GM12878 (cell line): ENCODE data around the gene TRMT1. TPM values are rescaled to one million over a fixed set of nuclear protein-coding genes. Genes with fewer than 3 reads are reported as not detected.

ENCODE experiments used
- ATF2 ChIP-seq: IDR thresholded peaks from 2 replicates; pipeline ENCODE4 v1.6.1; 2012; ENCODE audit warnings: low read length, inconsistent platforms
- ATF7 ChIP-seq: fragments of 450-650 bp; IDR thresholded peaks from 2 replicates; pipeline ENCODE4 v1.6.1; 2016; ENCODE audit warnings: low read depth, mild to moderate bottlenecking
- CBFB ChIP-seq: IDR thresholded peaks from 2 replicates; pipeline ENCODE4 v1.6.1; 2016; ENCODE audit warnings: antibody characterized with exemption, low read depth
- EGR1 ChIP-seq, 2 experiments: IDR thresholded peaks; 1 replicate in 1 of 2; 2 replicates in 1 of 2; pipeline ENCODE4 v1.6.1; 2011 to 2012; ENCODE audit warnings: low read depth in 2 of 2, low read length in 2 of 2, borderline replicate concordance in 1 of 2, mild to moderate bottlenecking in 1 of 2, moderate library complexity in 1 of 2
- ESRRA ChIP-seq: IDR thresholded peaks from 2 replicates; pipeline ENCODE4 v1.6.1; 2012; ENCODE audit warnings: mild to moderate bottlenecking, low read length, improper control_type of control experiment
- HDAC2 ChIP-seq: fragments of 200-600 bp; sonication (generic); IDR thresholded peaks from 2 replicates; pipeline ENCODE4 v1.6.1; 2017
- HDGF ChIP-seq: fragments of 450-650 bp; IDR thresholded peaks from 2 replicates; pipeline ENCODE4 v1.6.1; 2016; ENCODE audit warnings: antibody characterized with exemption
- IRF3 ChIP-seq: fragments of 450-650 bp; IDR thresholded peaks from 2 replicates; pipeline ENCODE4 v1.6.1; 2014; ENCODE audit warnings: mild to moderate bottlenecking
- KLF5 ChIP-seq: fragments of 450-650 bp; IDR thresholded peaks from 2 replicates; pipeline ENCODE4 v1.6.1; 2014; ENCODE audit warnings: mild to moderate bottlenecking; ENCODE audit not compliant: partially characterized antibody
- MXI1 ChIP-seq: fragments of 150-350 bp; IDR thresholded peaks from 2 replicates; pipeline ENCODE4 v1.6.1; 2011; ENCODE audit warnings: low read depth, mild to moderate bottlenecking, inconsistent platforms, low read length, improper control_type of control experiment
- NKRF ChIP-seq: fragments of 450-650 bp; conservative IDR thresholded peaks from 2 replicates; pipeline ENCODE4 v1.6.1; 2017; ENCODE audit warnings: mild to moderate bottlenecking, moderate library complexity
- NR2C2 ChIP-seq: IDR thresholded peaks from 2 replicates; pipeline ENCODE4 v1.6.1; 2011; ENCODE audit warnings: borderline replicate concordance, low read depth; ENCODE audit not compliant: control insufficient read depth, insufficient read length
- RELB ChIP-seq: fragments of 450-650 bp; IDR thresholded peaks from 2 replicates; pipeline ENCODE4 v1.6.1; 2017; ENCODE audit warnings: low read depth, mild to moderate bottlenecking, moderate library complexity
- RUNX3 ChIP-seq: IDR thresholded peaks from 2 replicates; pipeline ENCODE4 v1.6.1; 2012; ENCODE audit warnings: low read length, inconsistent platforms
- SMAD5 ChIP-seq: IDR thresholded peaks from 2 replicates; pipeline ENCODE4 v1.6.1; 2016; ENCODE audit warnings: antibody characterized with exemption, low read depth
- SREBF2 ChIP-seq: IDR thresholded peaks from 2 replicates; pipeline ENCODE4 v1.6.1; 2012; ENCODE audit warnings: mild to moderate bottlenecking, low read length
- TAF1 ChIP-seq: IDR thresholded peaks from 2 replicates; pipeline ENCODE4 v1.6.1; 2011; ENCODE audit warnings: mild to moderate bottlenecking, low read depth, low read length, borderline replicate concordance
- TARDBP ChIP-seq: IDR thresholded peaks from 2 replicates; pipeline ENCODE4 v1.6.1; 2016; ENCODE audit warnings: borderline replicate concordance
- ZNF217 ChIP-seq: fragments of 450-650 bp; IDR thresholded peaks from 2 replicates; pipeline ENCODE4 v1.6.1; 2017; ENCODE audit warnings: antibody characterized with exemption, mild to moderate bottlenecking
- polyA plus RNA-seq, 11 experiments: library from polyadenylated mRNA; depleted of rRNA in 4 of 11; unstranded in 6 of 11; stranded (reverse) in 5 of 11; fragments of >200 nt; fragmentation: Nextera tagmentation in 4 of 11; fragmentation: Illumina TruSeq in 1 of 11; extraction: Ambion mirVana in 4 of 11; extraction: Trizol in 1 of 11; gene quantifications; 1 replicate in 1 of 11; 2 replicates in 10 of 11; pipeline versions ENCODE4 v1.2.1 to v1.2.3, GENCODE V29; 2011 to 2016; ENCODE audit warnings: inconsistent platforms in 2 of 11, missing spikeins in 2 of 11, low read depth in 1 of 11
- total RNA-seq, 4 experiments: library from RNA; depleted of rRNA in 3 of 4; stranded (reverse); fragments of >200 nt in 3 of 4; fragmentation: Illumina TruSeq in 1 of 4; extraction: Trizol in 1 of 4; gene quantifications; 2 replicates each; pipeline versions ENCODE4 v1.2.1 to v1.2.3, GENCODE V29; 2013 to 2021
- TF ChIP-seq, protein P1 (sequence below): fragments of 450-650 bp; IDR thresholded peaks from 2 replicates; pipeline ENCODE4 v1.6.1; 2017; ENCODE audit warnings: antibody characterized with exemption, mild to moderate bottlenecking, moderate library complexity
- TF ChIP-seq, protein P2 (sequence below): fragments of 450-650 bp; IDR thresholded peaks from 2 replicates; pipeline ENCODE4 v1.6.1; 2017; ENCODE audit warnings: mild to moderate bottlenecking

TRMT1 gene
- total and polyA plus RNA-seq, 10 of the 15 experiments (the other 5 are each of a cell fraction or from before 2014, with no cell fraction given), result 3.4 to 68.8 (median 34.8) TPM

DNA sequence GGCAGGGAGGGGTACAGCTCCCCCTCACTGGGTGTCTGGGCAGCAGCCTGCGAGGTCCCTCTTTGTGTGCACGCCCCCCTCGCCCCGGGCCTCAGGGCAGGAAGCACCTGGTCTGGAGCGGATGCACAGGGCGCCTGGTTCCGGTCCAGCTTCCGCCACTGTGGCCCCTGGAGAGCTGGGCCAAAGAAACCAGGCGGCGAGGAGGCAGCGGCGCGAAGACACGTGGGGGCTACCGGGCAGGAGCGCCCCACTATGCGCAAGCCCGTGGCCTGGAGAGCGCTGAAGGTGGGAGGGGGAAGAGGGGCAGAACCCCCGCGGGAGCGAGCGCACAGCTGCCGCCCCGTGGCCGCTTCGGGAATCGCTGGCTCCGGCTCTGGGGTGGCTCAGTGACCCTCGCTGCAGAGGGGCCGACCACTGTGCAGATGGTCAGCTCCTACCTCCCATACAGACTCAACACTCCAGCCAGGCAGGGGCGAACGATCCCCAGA, 12.1 kb downstream of the TRMT1 start (continued):
- TF ChIP-seq, protein P1, sequence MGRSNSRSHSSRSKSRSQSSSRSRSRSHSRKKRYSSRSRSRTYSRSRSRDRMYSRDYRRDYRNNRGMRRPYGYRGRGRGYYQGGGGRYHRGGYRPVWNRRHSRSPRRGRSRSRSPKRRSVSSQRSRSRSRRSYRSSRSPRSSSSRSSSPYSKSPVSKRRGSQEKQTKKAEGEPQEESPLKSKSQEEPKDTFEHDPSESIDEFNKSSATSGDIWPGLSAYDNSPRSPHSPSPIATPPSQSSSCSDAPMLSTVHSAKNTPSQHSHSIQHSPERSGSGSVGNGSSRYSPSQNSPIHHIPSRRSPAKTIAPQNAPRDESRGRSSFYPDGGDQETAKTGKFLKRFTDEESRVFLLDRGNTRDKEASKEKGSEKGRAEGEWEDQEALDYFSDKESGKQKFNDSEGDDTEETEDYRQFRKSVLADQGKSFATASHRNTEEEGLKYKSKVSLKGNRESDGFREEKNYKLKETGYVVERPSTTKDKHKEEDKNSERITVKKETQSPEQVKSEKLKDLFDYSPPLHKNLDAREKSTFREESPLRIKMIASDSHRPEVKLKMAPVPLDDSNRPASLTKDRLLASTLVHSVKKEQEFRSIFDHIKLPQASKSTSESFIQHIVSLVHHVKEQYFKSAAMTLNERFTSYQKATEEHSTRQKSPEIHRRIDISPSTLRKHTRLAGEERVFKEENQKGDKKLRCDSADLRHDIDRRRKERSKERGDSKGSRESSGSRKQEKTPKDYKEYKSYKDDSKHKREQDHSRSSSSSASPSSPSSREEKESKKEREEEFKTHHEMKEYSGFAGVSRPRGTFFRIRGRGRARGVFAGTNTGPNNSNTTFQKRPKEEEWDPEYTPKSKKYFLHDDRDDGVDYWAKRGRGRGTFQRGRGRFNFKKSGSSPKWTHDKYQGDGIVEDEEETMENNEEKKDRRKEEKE, result no peak
- TF ChIP-seq HDGF, result 0 out of 2 replicates have a peak, but pooled peaks have one; percentile 17
- TF ChIP-seq, protein P2, sequence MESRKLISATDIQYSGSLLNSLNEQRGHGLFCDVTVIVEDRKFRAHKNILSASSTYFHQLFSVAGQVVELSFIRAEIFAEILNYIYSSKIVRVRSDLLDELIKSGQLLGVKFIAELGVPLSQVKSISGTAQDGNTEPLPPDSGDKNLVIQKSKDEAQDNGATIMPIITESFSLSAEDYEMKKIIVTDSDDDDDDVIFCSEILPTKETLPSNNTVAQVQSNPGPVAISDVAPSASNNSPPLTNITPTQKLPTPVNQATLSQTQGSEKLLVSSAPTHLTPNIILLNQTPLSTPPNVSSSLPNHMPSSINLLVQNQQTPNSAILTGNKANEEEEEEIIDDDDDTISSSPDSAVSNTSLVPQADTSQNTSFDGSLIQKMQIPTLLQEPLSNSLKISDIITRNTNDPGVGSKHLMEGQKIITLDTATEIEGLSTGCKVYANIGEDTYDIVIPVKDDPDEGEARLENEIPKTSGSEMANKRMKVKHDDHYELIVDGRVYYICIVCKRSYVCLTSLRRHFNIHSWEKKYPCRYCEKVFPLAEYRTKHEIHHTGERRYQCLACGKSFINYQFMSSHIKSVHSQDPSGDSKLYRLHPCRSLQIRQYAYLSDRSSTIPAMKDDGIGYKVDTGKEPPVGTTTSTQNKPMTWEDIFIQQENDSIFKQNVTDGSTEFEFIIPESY, result no peak
- no peak for TF ChIP-seq NKRF
- TF ChIP-seq ESRRA, result no peak
- no peak for TF ChIP-seq NR2C2
- 0 out of 2 replicates have a peak, but pooled peaks have one; percentile 27 for TF ChIP-seq RUNX3
- no peak for TF ChIP-seq HDAC2
- no peak for TF ChIP-seq TAF1
- TF ChIP-seq EGR1 (IDR thresholded peaks at IDR 0.05; ENCODE audit: borderline replicate concordance in 1 of 2, low read depth in 2 of 2, low read length in 2 of 2), result peak in 1 of 2 experiments; percentile 58; a peak in 2 of 3 replicates
- no peak for TF ChIP-seq IRF3
- TF ChIP-seq ZNF217, result no peak
- TF ChIP-seq MXI1, result no peak
- TF ChIP-seq TARDBP, result peak; percentile 39; the same call in 1 of the 2 replicates
- TF ChIP-seq KLF5, result peak; percentile 65
- no peak for TF ChIP-seq ATF7
- TF ChIP-seq SMAD5, result no peak
- no peak for TF ChIP-seq ATF2
- TF ChIP-seq SREBF2, result no peak
- TF ChIP-seq RELB, result peak; percentile 49; the same call in 1 of the 2 replicates
- no peak for TF ChIP-seq CBFB
